HepG2 (cell line): ENCODE data around the gene P2RX6. TPM values are rescaled to one million over a fixed set of nuclear protein-coding genes. Genes with fewer than 3 reads are reported as not detected.

Experiments used
- FLYWCH1 ChIP-seq: sonication (generic); formaldehyde crosslinking; IDR thresholded peaks from 2 replicates; pipeline ENCODE4 v1.8.1; 2023; ENCODE audit warnings: mild to moderate bottlenecking, missing genetic modification reagents
- NBN ChIP-seq: fragments of 450-650 bp; conservative IDR thresholded peaks from 2 replicates; pipeline ENCODE4 v1.6.1; 2017
- RNF219 ChIP-seq: sonication (generic); formaldehyde crosslinking; IDR thresholded peaks from 2 replicates; pipeline ENCODE4 v1.5.0; 2020; ENCODE audit warnings: mild to moderate bottlenecking, missing genetic modification reagents
- TCF12 ChIP-seq, 2 experiments: fragments of 450-650 bp in 1 of 2; sonication (generic) in 1 of 2; formaldehyde crosslinking in 1 of 2; IDR thresholded peaks; 2 replicates each; pipeline versions ENCODE4 v1.6.1 to v1.8.0; 2017 to 2022; ENCODE audit warnings: antibody characterized with exemption in 1 of 2, mild to moderate bottlenecking in 1 of 2, missing genetic modification reagents in 1 of 2, moderate library complexity in 1 of 2
- WIZ ChIP-seq: sonication (generic); formaldehyde crosslinking; IDR thresholded peaks from 2 replicates; pipeline ENCODE4 v1.5.1; 2020; ENCODE audit warnings: mild to moderate bottlenecking, missing genetic modification reagents
- ZBTB4 ChIP-seq: sonication (generic); formaldehyde crosslinking; IDR thresholded peaks from 2 replicates; pipeline ENCODE4 v1.4.0; 2020; ENCODE audit warnings: missing genetic modification reagents, mild to moderate bottlenecking, borderline replicate concordance
- ZNF576 ChIP-seq: sonication (generic); formaldehyde crosslinking; IDR thresholded peaks from 2 replicates; pipeline ENCODE4 v1.4.0; 2020; ENCODE audit warnings: mild to moderate bottlenecking, missing genetic modification reagents
- polyA plus RNA-seq, 8 experiments: library from polyadenylated mRNA; depleted of rRNA in 3 of 8; stranded (reverse) in 7 of 8; unstranded in 1 of 8; fragments of >200 nt; fragmentation: Illumina TruSeq in 4 of 8; extraction: Trizol in 4 of 8; gene quantifications; 2 replicates each; pipeline versions ENCODE4 v1.2.1 to v1.2.3, GENCODE V29; 2011 to 2016; ENCODE audit warnings: low read depth in 4 of 8, missing spikeins in 1 of 8, mixed read lengths in 1 of 8; ENCODE audit not compliant: insufficient read depth in 1 of 8
- total RNA-seq, 5 experiments: library from RNA; depleted of rRNA; stranded (reverse); fragments of >200 nt; fragmentation: Illumina TruSeq; extraction: Trizol; gene quantifications; 2 replicates each; pipeline ENCODE4 v1.2.3, GENCODE V29; 2016; ENCODE audit warnings: low read depth in 1 of 5

P2RX6 gene
- total and polyA plus RNA-seq, 2 of the 13 experiments (the other 11 are each of a cell fraction or from before 2014, with no cell fraction given): 0.04 to 0.12 TPM

GRCh38 chr22:21041937-21042336 lies 27.0 kb downstream of the P2RX6 start (continued):
- TF ChIP-seq ZBTB4 (no peak), RNF219 (CRISPR knock-in tag) (no peak), FLYWCH1 (CRISPR knock-in tag) (no peak), TCF12 (IDR thresholded peaks at IDR 0.05) (no peak), TCF12 (CRISPR knock-in tag; IDR thresholded peaks at IDR 0.05) (no peak), WIZ (CRISPR knock-in tag) (no peak), ZNF576 (CRISPR knock-in tag) (no peak), NBN (no peak)
